NCI-H1417 treated with DMSO at 0.1 percent for 48 hours (cell line): ENCODE measurements around the gene SCAPER.
"Not testable (repeated sequence)": the region's sequence is repeated elsewhere in the genome, so short reads cannot be mapped to it uniquely, and the experiment has no call there.

Experiments used
- DNase-seq: peaks from one replicate; lab custom pipeline; 2025; lab: John Stamatoyannopoulos, UW

Gene SCAPER

GRCh38 chr15:76776480-76776879, 128.7 kb downstream of the SCAPER start:
- no peak for DNase-seq

- no peak for DNase-seq
These were observed 131.9 kb downstream of the SCAPER start for GRCh38 chr15:76773234-76773633.

GRCh38 chr15:76772776-76773175, 132.4 kb downstream of the SCAPER start:
- DNase-seq, result no peak

- DNase-seq, result no peak
These were observed 141.1 kb downstream of the SCAPER start for GRCh38 chr15:76764004-76764403.

- no peak for DNase-seq
These were observed 141.6 kb downstream of the SCAPER start for GRCh38 chr15:76763554-76763953.

- no peak for DNase-seq
These were observed 148.8 kb downstream of the SCAPER start for GRCh38 chr15:76756381-76756780.

- no peak for DNase-seq
These were observed 151.4 kb downstream of the SCAPER start for GRCh38 chr15:76753771-76754170.

GRCh38 chr15:76753131-76753530, 152.0 kb downstream of the SCAPER start:
- DNase-seq, result no peak

GRCh38 chr15:76752549-76752948, 152.6 kb downstream of the SCAPER start:
- DNase-seq, result no peak

- no peak for DNase-seq
These were observed 167.6 kb downstream of the SCAPER start for GRCh38 chr15:76737573-76737972.

- not testable (repeated sequence) for DNase-seq
These were observed 172.8 kb downstream of the SCAPER start for GRCh38 chr15:76732321-76732720.

- no peak for DNase-seq
These were observed 174.9 kb downstream of the SCAPER start for GRCh38 chr15:76730262-76730661.

GRCh38 chr15:76718863-76719262, 186.3 kb downstream of the SCAPER start:
- DNase-seq, result no peak

GRCh38 chr15:76714950-76715349, 190.2 kb downstream of the SCAPER start:
- DNase-seq, result no peak

GRCh38 chr15:76711351-76711827, 193.8 kb downstream of the SCAPER start:
- no peak for DNase-seq

- DNase-seq, result not testable (repeated sequence)
These were observed 201.1 kb downstream of the SCAPER start for GRCh38 chr15:76704032-76704431.

GRCh38 chr15:76696840-76697239, 208.3 kb downstream of the SCAPER start:
- no peak for DNase-seq

- not testable (repeated sequence) for DNase-seq
These were observed 212.6 kb downstream of the SCAPER start for GRCh38 chr15:76692546-76692945.

GRCh38 chr15:76687592-76687991, 217.5 kb downstream of the SCAPER start:
- not testable (repeated sequence) for DNase-seq

- no peak for DNase-seq
These were observed 221.1 kb downstream of the SCAPER start for GRCh38 chr15:76684002-76684401.

- DNase-seq, result no peak
These were observed 222.3 kb downstream of the SCAPER start for GRCh38 chr15:76682833-76683232.

GRCh38 chr15:76682259-76682658, 222.9 kb downstream of the SCAPER start:
- no peak for DNase-seq

GRCh38 chr15:76678766-76679165, 226.4 kb downstream of the SCAPER start:
- no peak for DNase-seq

GRCh38 chr15:76674883-76675282, 230.3 kb downstream of the SCAPER start:
- no peak for DNase-seq
